H1 (cell line): ENCODE results near the gene TCEANC2. TPM values are rescaled to one million over a fixed set of nuclear protein-coding genes. Genes with fewer than 3 reads are reported as not detected.

ENCODE experiments used
- FOSL1 ChIP-seq: IDR thresholded peaks from 2 replicates; pipeline ENCODE4 v1.6.1; 2011; ENCODE audit warnings: mild to moderate bottlenecking, low read depth, low read length, moderate library complexity; ENCODE audit not compliant: insufficient read depth
- polyA plus RNA-seq, 7 experiments: library from polyadenylated mRNA; depleted of rRNA in 3 of 7; stranded (reverse) in 5 of 7; unstranded in 2 of 7; fragments of >200 nt in 5 of 7; fragments of 200-250 nt in 2 of 7; gene quantifications; 1 replicate in 5 of 7; 2 replicates in 1 of 7; 4 replicates in 1 of 7; pipeline versions ENCODE4 v1.2.1 to v1.2.3, GENCODE V29; 2011 to 2013; ENCODE audit warnings: missing spikeins in 2 of 7, mixed read lengths in 2 of 7
- total RNA-seq: library from RNA; stranded (reverse); fragmentation: NEBNext Ultra II Directional; extraction: Animal tissue kit (Norgen Biotek cat#: 25700); gene quantifications from 2 replicates; pipeline ENCODE4 v1.2.1, GENCODE V29; 2021
- TF ChIP-seq, protein P1 (sequence below): IDR thresholded peaks from 2 replicates; pipeline ENCODE4 v1.6.1; 2011; ENCODE audit warnings: low read length, improper control_type of control experiment

Gene TCEANC2
- total and polyA plus RNA-seq, 2 of the 8 experiments (the other 6 are each of a cell fraction or from before 2014, with no cell fraction given), result 4.2 to 8.2 TPM

DNA sequence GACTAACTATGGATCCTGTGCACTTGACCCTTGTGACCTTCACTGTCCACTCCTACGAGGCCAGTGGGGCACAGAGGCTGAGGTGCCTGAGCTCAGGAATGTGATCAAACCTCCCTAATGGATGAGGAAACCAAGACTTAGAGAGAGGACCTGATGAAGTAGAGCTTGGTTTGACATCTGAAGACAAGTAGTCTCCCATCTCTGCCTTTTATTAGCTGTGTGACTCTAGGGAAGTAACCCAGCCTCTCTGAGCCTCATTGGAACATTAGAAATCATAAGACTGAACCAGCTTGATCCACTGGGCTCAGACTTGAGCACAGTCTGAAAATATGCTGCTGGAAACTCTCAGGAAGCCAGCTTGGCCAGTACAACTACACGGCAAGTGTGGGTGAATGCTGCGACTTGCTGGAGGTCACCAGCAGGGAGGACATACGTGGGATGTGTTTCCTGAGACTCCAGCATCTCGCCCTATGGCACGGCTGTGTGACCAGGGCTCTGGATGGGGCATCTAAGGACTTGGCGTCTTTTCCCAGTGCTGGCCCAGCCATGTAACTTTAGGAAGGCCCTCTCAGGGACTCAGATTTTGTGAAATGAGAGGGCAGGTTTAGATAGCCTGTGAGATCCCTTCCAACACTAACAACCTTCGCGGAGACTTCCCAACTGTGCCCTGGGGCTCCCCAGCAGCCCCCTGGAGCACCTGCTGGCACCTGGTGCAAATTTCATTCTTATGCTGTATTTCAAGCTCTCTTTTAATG is 88.9 kb downstream of the TCEANC2 start (continued):
- TF ChIP-seq FOSL1, result no peak
- TF ChIP-seq, protein P1, sequence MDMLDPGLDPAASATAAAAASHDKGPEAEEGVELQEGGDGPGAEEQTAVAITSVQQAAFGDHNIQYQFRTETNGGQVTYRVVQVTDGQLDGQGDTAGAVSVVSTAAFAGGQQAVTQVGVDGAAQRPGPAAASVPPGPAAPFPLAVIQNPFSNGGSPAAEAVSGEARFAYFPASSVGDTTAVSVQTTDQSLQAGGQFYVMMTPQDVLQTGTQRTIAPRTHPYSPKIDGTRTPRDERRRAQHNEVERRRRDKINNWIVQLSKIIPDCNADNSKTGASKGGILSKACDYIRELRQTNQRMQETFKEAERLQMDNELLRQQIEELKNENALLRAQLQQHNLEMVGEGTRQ, result no peak
